Measurements from ENCODE around the gene CPT1B. TPM values are rescaled to one million over a fixed set of nuclear protein-coding genes. Genes with fewer than 3 reads are reported as not detected.

Gene CPT1B
- total and polyA plus RNA-seq, 2 donors (not counting 1 experiment from before 2014, with no cell fraction given): 55.0 to 109 TPM

GRCh38 chr22:50585781-50586180 is 7.6 kb upstream of the CPT1B start:
- Histone ChIP-seq H3K36me3 (replicated peaks in 1 of 2; ENCODE audit: control extremely low read depth in 1 of 2, control insufficient read depth in 1 of 2, extremely low read depth in 1 of 2, insufficient read depth in 2 of 2, low read length in 1 of 2) (peaks cover 0 to 3% of the 10 kb centered on the region in 2 experiments), H4K20me1 (ENCODE audit: control insufficient read depth, insufficient read depth, low read length, poor library complexity, severe bottlenecking) (peaks cover 12% of the 10 kb centered on the region), H3K4me3 (ENCODE audit: control extremely low read depth in 1 of 5, extremely low read depth in 1 of 5, insufficient read depth in 1 of 5, low read depth in 2 of 5, low read length in 4 of 5) (no peak overlapping the region), H3K4me1 (ENCODE audit: control insufficient read depth in 2 of 2, insufficient read depth in 2 of 2, low read length in 2 of 2) (peaks cover 14 to 18% of the 10 kb centered on the region in 2 donors), H3K9me3 (ENCODE audit: control extremely low read depth in 1 of 3, control insufficient read depth in 2 of 3, insufficient read depth in 1 of 3, low read length in 2 of 3) (no peaks in the 10 kb centered on the region), H3K9ac (ENCODE audit: low read length) (no peak overlapping the region), H3K27ac (ENCODE audit: low read length in 2 of 2) (no peak overlapping the region), H3K79me2 (ENCODE audit: control insufficient read depth, insufficient read depth, low read length) (peaks cover 12% of the 10 kb centered on the region), H3K4me2 (replicated peaks; ENCODE audit: low read depth, low read length, poor library complexity, severe bottlenecking) (no peak overlapping the region), H2AFZ (ENCODE audit: insufficient read depth, low read depth, low read length, poor library complexity, severe bottlenecking) (no peak overlapping the region), H3K27me3 (replicated peaks in 1 of 4; ENCODE audit: control extremely low read depth in 1 of 4, control insufficient read depth in 3 of 4, insufficient read depth in 4 of 4, low read length in 3 of 4) (no peaks in the 10 kb centered on the region)
- no peak for ATAC-seq (ENCODE audit: low read depth)
- H3K27me3 Mint-ChIP-seq: no peaks in the 10 kb centered on the region
- no peak for TF ChIP-seq EZH2 (IDR thresholded peaks at IDR 0.05; ENCODE audit: borderline replicate concordance, insufficient read depth, low read depth, low read length, poor library complexity, severe bottlenecking)
- TF ChIP-seq CTCF (IDR thresholded peaks at IDR 0.05): no peak
- H3K27ac Mint-ChIP-seq: no peak overlapping the region
- H3K4me3 Mint-ChIP-seq: no peak overlapping the region
- no peak for DNase-seq
- POLR2A ChIA-PET: no interaction called here
- H3K9me3 Mint-ChIP-seq (ENCODE audit: insufficient read depth): no peaks in the 10 kb centered on the region
- CTCF ChIA-PET: no interaction called here
- intact Hi-C loops (cut with micrococcal nuclease): no loop called here
- H3K4me1 Mint-ChIP-seq: peaks cover 15% of the 10 kb centered on the region
- 99% methylated on average over 7 of the region's 8 CpGs for WGBS (ENCODE audit: insufficient coverage)

- H3K4me3 Mint-ChIP-seq: peak overlapping the region; percentile 35
- H3K9me3 Mint-ChIP-seq (ENCODE audit: insufficient read depth): no peaks in the 10 kb centered on the region
- Histone ChIP-seq H3K27ac (ENCODE audit: low read length in 2 of 2) (no peak overlapping the region), H3K9ac (ENCODE audit: low read length) (no peak overlapping the region), H3K27me3 (replicated peaks in 1 of 4; ENCODE audit: control extremely low read depth in 1 of 4, control insufficient read depth in 3 of 4, insufficient read depth in 4 of 4, low read length in 3 of 4) (no peaks in the 10 kb centered on the region), H4K20me1 (ENCODE audit: control insufficient read depth, insufficient read depth, low read length, poor library complexity, severe bottlenecking) (peaks cover 12% of the 10 kb centered on the region), H2AFZ (ENCODE audit: insufficient read depth, low read depth, low read length, poor library complexity, severe bottlenecking) (no peak overlapping the region), H3K4me3 (ENCODE audit: control extremely low read depth in 1 of 5, extremely low read depth in 1 of 5, insufficient read depth in 1 of 5, low read depth in 2 of 5, low read length in 4 of 5) (no peak overlapping the region), H3K36me3 (replicated peaks in 1 of 2; ENCODE audit: control extremely low read depth in 1 of 2, control insufficient read depth in 1 of 2, extremely low read depth in 1 of 2, insufficient read depth in 2 of 2, low read length in 1 of 2) (peaks cover 0 to 8% of the 10 kb centered on the region in 2 experiments), H3K4me1 (ENCODE audit: control insufficient read depth in 2 of 2, insufficient read depth in 2 of 2, low read length in 2 of 2) (peaks cover 14 to 18% of the 10 kb centered on the region in 2 donors), H3K4me2 (replicated peaks; ENCODE audit: low read depth, low read length, poor library complexity, severe bottlenecking) (no peak overlapping the region), H3K9me3 (ENCODE audit: control extremely low read depth in 1 of 3, control insufficient read depth in 2 of 3, insufficient read depth in 1 of 3, low read length in 2 of 3) (no peaks in the 10 kb centered on the region), H3K79me2 (ENCODE audit: control insufficient read depth, insufficient read depth, low read length) (peaks cover 12% of the 10 kb centered on the region)
- CTCF ChIA-PET: no interaction called here
- H3K27ac Mint-ChIP-seq: no peak overlapping the region
- DNase-seq (no peak), ATAC-seq (ENCODE audit: low read depth) (no peak)
- WGBS (ENCODE audit: insufficient coverage): 98% methylated on average over 3 of the region's 3 CpGs
- TF ChIP-seq CTCF (IDR thresholded peaks at IDR 0.05) (no peak), EZH2 (IDR thresholded peaks at IDR 0.05; ENCODE audit: borderline replicate concordance, insufficient read depth, low read depth, low read length, poor library complexity, severe bottlenecking) (no peak)
- intact Hi-C loops (cut with micrococcal nuclease): no loop called here
- no peaks in the 10 kb centered on the region for H3K27me3 Mint-ChIP-seq
- POLR2A ChIA-PET: no interaction called here
- peaks cover 19% of the 10 kb centered on the region for H3K4me1 Mint-ChIP-seq
Measured at GRCh38 chr22:50585238-50585637, 7.0 kb upstream of the CPT1B start.
